Erythroblast (primary cell): ENCODE data around the gene CRACDL.

ENCODE experiments used
- GATA1 ChIP-seq: IDR thresholded peaks from 2 replicates; pipeline ENCODE4 v1.6.1; 2011; ENCODE audit warnings: low read depth, mild to moderate bottlenecking, control low read depth, low read length, moderate library complexity
- POLR2A ChIP-seq: IDR thresholded peaks from 2 replicates; pipeline ENCODE4 v1.6.1; 2011; ENCODE audit warnings: mild to moderate bottlenecking, low read length

GRCh38 chr2:98782570-98782969, 153.5 kb downstream of the CRACDL start:
- TF ChIP-seq POLR2A (no peak), GATA1 (no peak)
